ENCODE data around the gene IQCH. TPM values are rescaled to one million over a fixed set of nuclear protein-coding genes. Genes with fewer than 3 reads are reported as not detected.

IQCH gene
- total and polyA plus RNA-seq, 9 of the 15 experiments (the other 6 are each of a cell fraction or from before 2014, with no cell fraction given) = 1.8 to 3.9 (median 2.7) TPM

DNA sequence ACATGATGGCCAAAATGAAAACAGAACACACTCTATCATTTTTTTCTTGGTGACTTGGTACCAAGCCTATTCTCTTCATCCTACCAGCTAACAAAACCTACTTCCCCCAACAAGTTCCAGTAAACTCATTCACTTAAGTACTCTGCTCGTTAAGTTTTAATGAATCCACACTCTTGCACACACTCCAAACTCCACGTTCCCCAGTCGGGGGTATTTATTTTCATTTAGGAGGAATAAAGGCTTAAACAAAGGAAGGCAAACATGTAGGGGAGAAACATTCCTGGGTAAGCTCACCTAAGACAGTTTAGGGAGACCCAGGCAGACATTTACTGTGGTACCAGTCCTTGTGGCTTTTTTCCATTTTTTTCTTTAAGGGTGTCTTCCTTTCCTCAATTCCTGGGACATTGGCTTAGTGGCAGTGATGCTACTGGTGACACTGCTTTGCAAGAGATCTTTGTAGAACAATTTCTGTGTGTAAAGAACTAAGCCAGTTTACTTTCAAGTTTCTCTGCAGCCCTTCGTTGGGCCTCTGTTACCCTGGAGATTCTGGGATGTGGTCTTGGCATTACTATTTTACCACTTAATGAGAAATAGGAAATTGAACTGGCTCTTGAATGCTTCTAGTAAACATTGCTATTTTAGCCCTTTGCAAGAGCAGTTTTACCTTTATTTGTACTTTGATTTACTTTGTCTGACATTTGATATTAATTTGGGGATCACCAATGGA is 149.0 kb downstream of the IQCH start:
- no peak for FAIRE-seq
- TF ChIP-seq ZC3H8 (IDR thresholded peaks at IDR 0.05) (no peak), GATAD2A (IDR thresholded peaks at IDR 0.05) (no peak), MAFF (IDR thresholded peaks at IDR 0.05; ENCODE audit: low read length) (no peak), CBFA2T3 (IDR thresholded peaks at IDR 0.05) (no peak)
- TF ChIP-seq, protein P1, sequence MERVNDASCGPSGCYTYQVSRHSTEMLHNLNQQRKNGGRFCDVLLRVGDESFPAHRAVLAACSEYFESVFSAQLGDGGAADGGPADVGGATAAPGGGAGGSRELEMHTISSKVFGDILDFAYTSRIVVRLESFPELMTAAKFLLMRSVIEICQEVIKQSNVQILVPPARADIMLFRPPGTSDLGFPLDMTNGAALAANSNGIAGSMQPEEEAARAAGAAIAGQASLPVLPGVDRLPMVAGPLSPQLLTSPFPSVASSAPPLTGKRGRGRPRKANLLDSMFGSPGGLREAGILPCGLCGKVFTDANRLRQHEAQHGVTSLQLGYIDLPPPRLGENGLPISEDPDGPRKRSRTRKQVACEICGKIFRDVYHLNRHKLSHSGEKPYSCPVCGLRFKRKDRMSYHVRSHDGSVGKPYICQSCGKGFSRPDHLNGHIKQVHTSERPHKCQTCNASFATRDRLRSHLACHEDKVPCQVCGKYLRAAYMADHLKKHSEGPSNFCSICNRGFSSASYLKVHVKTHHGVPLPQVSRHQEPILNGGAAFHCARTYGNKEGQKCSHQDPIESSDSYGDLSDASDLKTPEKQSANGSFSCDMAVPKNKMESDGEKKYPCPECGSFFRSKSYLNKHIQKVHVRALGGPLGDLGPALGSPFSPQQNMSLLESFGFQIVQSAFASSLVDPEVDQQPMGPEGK (CRISPR knock-in tag; IDR thresholded peaks at IDR 0.05; ENCODE audit: borderline replicate concordance) = no peak
- TF ChIP-seq, protein P2, sequence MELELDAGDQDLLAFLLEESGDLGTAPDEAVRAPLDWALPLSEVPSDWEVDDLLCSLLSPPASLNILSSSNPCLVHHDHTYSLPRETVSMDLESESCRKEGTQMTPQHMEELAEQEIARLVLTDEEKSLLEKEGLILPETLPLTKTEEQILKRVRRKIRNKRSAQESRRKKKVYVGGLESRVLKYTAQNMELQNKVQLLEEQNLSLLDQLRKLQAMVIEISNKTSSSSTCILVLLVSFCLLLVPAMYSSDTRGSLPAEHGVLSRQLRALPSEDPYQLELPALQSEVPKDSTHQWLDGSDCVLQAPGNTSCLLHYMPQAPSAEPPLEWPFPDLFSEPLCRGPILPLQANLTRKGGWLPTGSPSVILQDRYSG (tag; conservative IDR thresholded peaks at IDR 0.05; ENCODE audit: low read depth) = no peak
- TF ChIP-seq, protein P3, sequence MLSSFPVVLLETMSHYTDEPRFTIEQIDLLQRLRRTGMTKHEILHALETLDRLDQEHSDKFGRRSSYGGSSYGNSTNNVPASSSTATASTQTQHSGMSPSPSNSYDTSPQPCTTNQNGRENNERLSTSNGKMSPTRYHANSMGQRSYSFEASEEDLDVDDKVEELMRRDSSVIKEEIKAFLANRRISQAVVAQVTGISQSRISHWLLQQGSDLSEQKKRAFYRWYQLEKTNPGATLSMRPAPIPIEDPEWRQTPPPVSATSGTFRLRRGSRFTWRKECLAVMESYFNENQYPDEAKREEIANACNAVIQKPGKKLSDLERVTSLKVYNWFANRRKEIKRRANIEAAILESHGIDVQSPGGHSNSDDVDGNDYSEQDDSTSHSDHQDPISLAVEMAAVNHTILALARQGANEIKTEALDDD (IDR thresholded peaks at IDR 0.05) = 0 out of 2 replicates have a peak, but pooled peaks have one; percentile 32
- H3K27me3 ChIP-seq (ENCODE audit: control insufficient read depth in 2 of 2, insufficient read depth in 2 of 2, low read length in 2 of 2) = no peaks in the 10 kb centered on the region
- in situ Hi-C loops (cut with MboI) = no loop called here
- H3K9me3 ChIP-seq (replicated peaks; ENCODE audit: control insufficient read depth, insufficient read depth, low read depth, low read length) = no peaks in the 10 kb centered on the region
- no peak overlapping the region for H3K27ac ChIP-seq (ENCODE audit: extremely low read depth, low read depth, low read length)
- ChIA-PET CTCF (ENCODE audit: low intra/inter-chr PET ratio) (no interaction called here), POLR2A (no interaction called here)
- H3K79me2 ChIP-seq (ENCODE audit: control insufficient read depth, insufficient read depth, low read length) = no peaks in the 10 kb centered on the region
- no TSS peak for BruUV-seq (replicated peaks)
- peaks cover 0 to 47% of the 10 kb centered on the region in 2 experiments; a peak in 3 of 5 replicates for H3K4me1 ChIP-seq (replicated peaks in 1 of 2; ENCODE audit: control insufficient read depth in 2 of 2, insufficient read depth in 2 of 2, low read length in 2 of 2)
- no peak overlapping the region for H3K4me3 ChIP-seq
- H4K20me1 ChIP-seq (replicated peaks; ENCODE audit: control insufficient read depth, insufficient read depth, low read length) = no peaks in the 10 kb centered on the region
- peak overlapping the region; percentile 29 for H2AFZ ChIP-seq (ENCODE audit: low read depth, low read length)
- intact Hi-C loops (cut with micrococcal nuclease) = no loop called here
- no peaks in the 10 kb centered on the region for H3K9me1 ChIP-seq (ENCODE audit: control insufficient read depth, insufficient read depth, low read length)
- ATAC-seq = no peak
- H3K36me3 ChIP-seq (ENCODE audit: control insufficient read depth, insufficient read depth, low read length) = no peaks in the 10 kb centered on the region
- H3K4me2 ChIP-seq (ENCODE audit: insufficient read depth, low read length) = no peak overlapping the region
- no peak overlapping the region for H3K9ac ChIP-seq (ENCODE audit: insufficient read depth in 1 of 2, low read depth in 2 of 2, low read length in 2 of 2)
- no peak for DNase-seq (ENCODE audit: extremely low read depth in 1 of 4, low spot score in 3 of 4)
- WGBS (ENCODE audit: insufficient coverage, low coverage, missing lambda C conversion rate) = 29% methylated on average over 4 of the region's 4 CpGs

All from K562 (cell line).